ENCODE results near the gene NBEA. TPM values are rescaled to one million over a fixed set of nuclear protein-coding genes. Genes with fewer than 3 reads are reported as not detected.

NBEA gene
- total RNA-seq, 2 experiments from 2014 or later, result 0.34 to 0.57 TPM

GRCh38 chr13:35345992-35346391 is 403.9 kb downstream of the NBEA start:
- no peak overlapping the region for H3K27ac Mint-ChIP-seq
- H3K36me3 Mint-ChIP-seq (ENCODE audit: low read depth), result no peaks in the 10 kb centered on the region
- no peaks in the 10 kb centered on the region for H3K27me3 Mint-ChIP-seq (ENCODE audit: low read depth)
- H3K4me1 Mint-ChIP-seq (ENCODE audit: low read depth), result no peaks in the 10 kb centered on the region
- DNase-seq (no peak), ATAC-seq (no peak)
- H3K9me3 Mint-ChIP-seq (ENCODE audit: insufficient read depth), result no peaks in the 10 kb centered on the region
- ChIA-PET CTCF (no interaction called here), POLR2A (no interaction called here)
- no peak overlapping the region for H3K4me3 Mint-ChIP-seq

- Mint-ChIP-seq H3K4me1 (ENCODE audit: low read depth) (no peaks in the 10 kb centered on the region), H3K36me3 (ENCODE audit: low read depth) (no peaks in the 10 kb centered on the region), H3K27ac (no peak overlapping the region), H3K9me3 (ENCODE audit: insufficient read depth) (no peaks in the 10 kb centered on the region), H3K4me3 (no peak overlapping the region), H3K27me3 (ENCODE audit: low read depth) (no peaks in the 10 kb centered on the region)
- no peak for ATAC-seq
- POLR2A ChIA-PET, result no interaction called here
- no peak for DNase-seq
- CTCF ChIA-PET, result no interaction called here
Observed at GRCh38 chr13:35346494-35346893, 404.4 kb downstream of the NBEA start.

GRCh38 chr13:35347679-35348205 is 405.7 kb downstream of the NBEA start:
- H3K27me3 Mint-ChIP-seq (ENCODE audit: low read depth), result no peaks in the 10 kb centered on the region
- H3K27ac Mint-ChIP-seq, result no peak overlapping the region
- no peaks in the 10 kb centered on the region for H3K9me3 Mint-ChIP-seq (ENCODE audit: insufficient read depth)
- no peaks in the 10 kb centered on the region for H3K36me3 Mint-ChIP-seq (ENCODE audit: low read depth)
- no peaks in the 10 kb centered on the region for H3K4me1 Mint-ChIP-seq (ENCODE audit: low read depth)
- ATAC-seq (no peak), DNase-seq (no peak)
- ChIA-PET CTCF (no interaction called here), POLR2A (no interaction called here)
- H3K4me3 Mint-ChIP-seq, result no peak overlapping the region

GRCh38 chr13:35349052-35349451 is 407.0 kb downstream of the NBEA start:
- ChIA-PET POLR2A (no interaction called here), CTCF (no interaction called here)
- H3K27me3 Mint-ChIP-seq (ENCODE audit: low read depth), result no peaks in the 10 kb centered on the region
- no peak overlapping the region for H3K4me3 Mint-ChIP-seq
- no peak overlapping the region for H3K27ac Mint-ChIP-seq
- no peaks in the 10 kb centered on the region for H3K4me1 Mint-ChIP-seq (ENCODE audit: low read depth)
- no peaks in the 10 kb centered on the region for H3K9me3 Mint-ChIP-seq (ENCODE audit: insufficient read depth)
- ATAC-seq, result no peak
- no peak for DNase-seq
- H3K36me3 Mint-ChIP-seq (ENCODE audit: low read depth), result no peaks in the 10 kb centered on the region

GRCh38 chr13:35349673-35350278 is 407.7 kb downstream of the NBEA start:
- CTCF ChIA-PET, result no interaction called here
- H3K9me3 Mint-ChIP-seq (ENCODE audit: insufficient read depth), result no peaks in the 10 kb centered on the region
- H3K4me3 Mint-ChIP-seq, result no peak overlapping the region
- no peaks in the 10 kb centered on the region for H3K27me3 Mint-ChIP-seq (ENCODE audit: low read depth)
- POLR2A ChIA-PET, result no interaction called here
- no peak overlapping the region for H3K27ac Mint-ChIP-seq
- ATAC-seq (no peak), DNase-seq (no peak)
- no peaks in the 10 kb centered on the region for H3K36me3 Mint-ChIP-seq (ENCODE audit: low read depth)
- no peaks in the 10 kb centered on the region for H3K4me1 Mint-ChIP-seq (ENCODE audit: low read depth)

GRCh38 chr13:35354285-35354684 is 412.2 kb downstream of the NBEA start:
- no peaks in the 10 kb centered on the region for H3K27me3 Mint-ChIP-seq (ENCODE audit: low read depth)
- DNase-seq, result no peak
- peaks cover 5% of the 10 kb centered on the region for H3K4me1 Mint-ChIP-seq (ENCODE audit: low read depth)
- no peaks in the 10 kb centered on the region for H3K9me3 Mint-ChIP-seq (ENCODE audit: insufficient read depth)
- H3K36me3 Mint-ChIP-seq (ENCODE audit: low read depth), result no peaks in the 10 kb centered on the region
- no peak overlapping the region for H3K4me3 Mint-ChIP-seq
- no peak overlapping the region for H3K27ac Mint-ChIP-seq
- CTCF ChIA-PET, result no interaction called here
- no peak for ATAC-seq
- POLR2A ChIA-PET, result no interaction called here

- ChIA-PET POLR2A (no interaction called here), CTCF (no interaction called here)
- DNase-seq (no peak), ATAC-seq (no peak)
- Mint-ChIP-seq H3K4me1 (ENCODE audit: low read depth) (peaks cover 5% of the 10 kb centered on the region), H3K4me3 (no peak overlapping the region), H3K9me3 (ENCODE audit: insufficient read depth) (no peaks in the 10 kb centered on the region), H3K27me3 (ENCODE audit: low read depth) (no peaks in the 10 kb centered on the region), H3K27ac (no peak overlapping the region), H3K36me3 (ENCODE audit: low read depth) (no peaks in the 10 kb centered on the region)
Observed at GRCh38 chr13:35354882-35355281, 412.8 kb downstream of the NBEA start.

- H3K4me3 Mint-ChIP-seq, result no peak overlapping the region
- no peaks in the 10 kb centered on the region for H3K27me3 Mint-ChIP-seq (ENCODE audit: low read depth)
- H3K27ac Mint-ChIP-seq, result no peak overlapping the region
- no peaks in the 10 kb centered on the region for H3K36me3 Mint-ChIP-seq (ENCODE audit: low read depth)
- peaks cover 5% of the 10 kb centered on the region for H3K4me1 Mint-ChIP-seq (ENCODE audit: low read depth)
- CTCF ChIA-PET, result no interaction called here
- ATAC-seq, result peak; percentile 53
- H3K9me3 Mint-ChIP-seq (ENCODE audit: insufficient read depth), result no peaks in the 10 kb centered on the region
- DNase-seq, result peak; percentile 46
- POLR2A ChIA-PET, result no interaction called here
Observed at GRCh38 chr13:35356572-35356971, 414.5 kb downstream of the NBEA start.

- peaks cover 11% of the 10 kb centered on the region for H3K9me3 Mint-ChIP-seq (ENCODE audit: insufficient read depth)
- CTCF ChIA-PET, result no interaction called here
- H3K4me1 Mint-ChIP-seq (ENCODE audit: low read depth), result no peaks in the 10 kb centered on the region
- no peaks in the 10 kb centered on the region for H3K27me3 Mint-ChIP-seq (ENCODE audit: low read depth)
- no peak overlapping the region for H3K4me3 Mint-ChIP-seq
- no peaks in the 10 kb centered on the region for H3K36me3 Mint-ChIP-seq (ENCODE audit: low read depth)
- ATAC-seq (no peak), DNase-seq (no peak)
- H3K27ac Mint-ChIP-seq, result no peak overlapping the region
- POLR2A ChIA-PET, result no interaction called here
Observed at GRCh38 chr13:35365883-35366282, 423.8 kb downstream of the NBEA start.

GRCh38 chr13:35367586-35367985 is 425.5 kb downstream of the NBEA start:
- ChIA-PET POLR2A (no interaction called here), CTCF (no interaction called here)
- H3K4me3 Mint-ChIP-seq, result no peak overlapping the region
- no peak overlapping the region for H3K27ac Mint-ChIP-seq
- H3K27me3 Mint-ChIP-seq (ENCODE audit: low read depth), result no peaks in the 10 kb centered on the region
- ATAC-seq (no peak), DNase-seq (no peak)
- no peaks in the 10 kb centered on the region for H3K4me1 Mint-ChIP-seq (ENCODE audit: low read depth)
- no peaks in the 10 kb centered on the region for H3K36me3 Mint-ChIP-seq (ENCODE audit: low read depth)
- peaks cover 22% of the 10 kb centered on the region for H3K9me3 Mint-ChIP-seq (ENCODE audit: insufficient read depth)

- ATAC-seq (no peak), DNase-seq (no peak)
- Mint-ChIP-seq H3K36me3 (ENCODE audit: low read depth) (no peaks in the 10 kb centered on the region), H3K9me3 (ENCODE audit: insufficient read depth) (peaks cover 2% of the 10 kb centered on the region), H3K4me1 (ENCODE audit: low read depth) (no peaks in the 10 kb centered on the region), H3K4me3 (no peak overlapping the region), H3K27me3 (ENCODE audit: low read depth) (no peaks in the 10 kb centered on the region), H3K27ac (no peak overlapping the region)
- ChIA-PET POLR2A (no interaction called here), CTCF (no interaction called here)
Observed at GRCh38 chr13:35378939-35379338, 436.9 kb downstream of the NBEA start.

- no peaks in the 10 kb centered on the region for H3K36me3 Mint-ChIP-seq (ENCODE audit: low read depth)
- ATAC-seq, result no peak
- no peak overlapping the region for H3K27ac Mint-ChIP-seq
- no peak for DNase-seq
- no peaks in the 10 kb centered on the region for H3K27me3 Mint-ChIP-seq (ENCODE audit: low read depth)
- ChIA-PET CTCF (no interaction called here), POLR2A (no interaction called here)
- H3K4me3 Mint-ChIP-seq, result no peak overlapping the region
- no peaks in the 10 kb centered on the region for H3K9me3 Mint-ChIP-seq (ENCODE audit: insufficient read depth)
- H3K4me1 Mint-ChIP-seq (ENCODE audit: low read depth), result no peaks in the 10 kb centered on the region
Observed at GRCh38 chr13:35379663-35380062, 437.6 kb downstream of the NBEA start.

GRCh38 chr13:35387682-35388250 is 445.7 kb downstream of the NBEA start:
- H3K36me3 Mint-ChIP-seq (ENCODE audit: low read depth), result no peaks in the 10 kb centered on the region
- ChIA-PET CTCF (no interaction called here), POLR2A (no interaction called here)
- DNase-seq (no peak), ATAC-seq (no peak)
- no peak overlapping the region for H3K27ac Mint-ChIP-seq
- no peaks in the 10 kb centered on the region for H3K27me3 Mint-ChIP-seq (ENCODE audit: low read depth)
- no peaks in the 10 kb centered on the region for H3K4me1 Mint-ChIP-seq (ENCODE audit: low read depth)
- no peak overlapping the region for H3K4me3 Mint-ChIP-seq
- H3K9me3 Mint-ChIP-seq (ENCODE audit: insufficient read depth), result peaks cover under 1% of the 10 kb centered on the region
